Measurements from ENCODE around the gene TFCP2. TPM values are rescaled to one million over a fixed set of nuclear protein-coding genes. Genes with fewer than 3 reads are reported as not detected.
A peak's percentile ranks its signal among the peaks of the same experiment; 100 is the strongest.

Gene TFCP2
- total RNA-seq, 2 experiments from 2014 or later: 9.4 to 11.7 TPM

GRCh38 chr12:51217133-51217967 is 44.4 kb upstream of the TFCP2 start:
- Mint-ChIP-seq H3K27me3 (no peaks in the 10 kb centered on the region), H3K36me3 (ENCODE audit: low read depth) (peaks cover 10% of the 10 kb centered on the region), H3K4me3 (peak overlapping the region; percentile 94), H3K27ac (peak overlapping the region; percentile 98), H3K4me1 (ENCODE audit: low read depth) (peaks cover 33% of the 10 kb centered on the region), H3K9me3 (no peaks in the 10 kb centered on the region)
- ChIA-PET CTCF (interaction anchor here (0.5 to 4.0 kb wide), 13 partner anchors 18 to 195 kb away, joined by 3 to 40 read pairs (median 5); partner anchors contain the start of genes DAZAP2, SMAGP and TFCP2), POLR2A (interaction anchor here (0.9 to 5.1 kb wide), 26 partner anchors 8 to 1789 kb away, joined by 3 to 221 read pairs (median 9); partner anchors contain the start of genes ATF1, BIN2, CSRNP2 and DAZAP2)
- DNase-seq (peak; percentile 42 to 79 (median 51)), ATAC-seq (ENCODE audit: poor library complexity) (peak; percentile 45)
- TF ChIP-seq CTCF (IDR thresholded peaks at IDR 0.05): no peak
- no peaks in the 10 kb centered on the region for H3K36me3 ChIP-seq (ENCODE audit: insufficient read depth, low read length)
- H3K9me3 ChIP-seq (ENCODE audit: control insufficient read depth in 1 of 2, insufficient read depth in 1 of 2, low read length in 2 of 2): no peaks in the 10 kb centered on the region
- intact Hi-C loops (cut with DNase I, micrococcal nuclease): loop anchor here (2.0 to 10.0 kb wide), 5 partner anchors 45 to 170 kb away; partner anchors contain the start of genes TFCP2 (in 2 of the 2), CSRNP2 (in 1 of the 2) and LETMD1 (in 1 of the 2)
- H3K27me3 ChIP-seq (ENCODE audit: control insufficient read depth in 1 of 2, insufficient read depth in 2 of 2, low read length in 2 of 2): no peaks in the 10 kb centered on the region
- peak overlapping the region; percentile 98 for H3K4me3 ChIP-seq (ENCODE audit: low read length)
- peak overlapping the region; percentile 86 to 92 for H3K27ac ChIP-seq (ENCODE audit: low read depth in 1 of 2, low read length in 2 of 2)
- peaks cover 16% of the 10 kb centered on the region for H3K4me1 ChIP-seq (ENCODE audit: insufficient read depth, low read length)

GRCh38 chr12:51216642-51217041 is 43.7 kb upstream of the TFCP2 start:
- DNase-seq: peak in 1 of 14 experiments; percentile 13
- TF ChIP-seq CTCF (IDR thresholded peaks at IDR 0.05): no peak
- Histone ChIP-seq H3K9me3 (ENCODE audit: control insufficient read depth in 1 of 2, insufficient read depth in 1 of 2, low read length in 2 of 2) (no peaks in the 10 kb centered on the region), H3K27me3 (ENCODE audit: control insufficient read depth in 1 of 2, insufficient read depth in 2 of 2, low read length in 2 of 2) (no peaks in the 10 kb centered on the region), H3K4me1 (ENCODE audit: insufficient read depth, low read length) (peaks cover 16% of the 10 kb centered on the region), H3K36me3 (ENCODE audit: insufficient read depth, low read length) (no peaks in the 10 kb centered on the region), H3K27ac (ENCODE audit: low read depth in 1 of 2, low read length in 2 of 2) (peak overlapping the region in 1 of 2 donors; percentile 71), H3K4me3 (ENCODE audit: low read length) (peak overlapping the region; percentile 98)
- intact Hi-C loops (cut with DNase I, micrococcal nuclease): loop anchor here (2.0 to 10.0 kb wide), 5 partner anchors 44 to 169 kb away; partner anchors contain the start of genes TFCP2 (in 2 of the 2), CSRNP2 (in 1 of the 2) and LETMD1 (in 1 of the 2)
- Mint-ChIP-seq H3K27me3 (no peaks in the 10 kb centered on the region), H3K27ac (peak overlapping the region; percentile 95), H3K4me3 (peak overlapping the region; percentile 94), H3K9me3 (no peaks in the 10 kb centered on the region), H3K36me3 (ENCODE audit: low read depth) (peaks cover 10% of the 10 kb centered on the region), H3K4me1 (ENCODE audit: low read depth) (peaks cover 33% of the 10 kb centered on the region)
- ChIA-PET CTCF (interaction anchor here (1.5 to 4.0 kb wide), 2 partner anchors 22 to 44 kb away, joined by 3 to 40 read pairs; partner anchors contain the start of genes DAZAP2 and TFCP2), POLR2A (interaction anchor here (0.9 to 5.1 kb wide), 13 partner anchors 8 to 152 kb away, joined by 3 to 221 read pairs (median 15); partner anchors contain the start of genes CSRNP2, DAZAP2, SMAGP and TFCP2)
- no peak for ATAC-seq (ENCODE audit: poor library complexity)

GRCh38 chr12:51214895-51215294 is 42.0 kb upstream of the TFCP2 start:
- H3K4me3 Mint-ChIP-seq: peak overlapping the region; percentile 56
- peak overlapping the region; percentile 95 for H3K27ac Mint-ChIP-seq
- no peaks in the 10 kb centered on the region for H3K27me3 Mint-ChIP-seq
- Histone ChIP-seq H3K36me3 (ENCODE audit: insufficient read depth, low read length) (peaks cover 9% of the 10 kb centered on the region), H3K27me3 (ENCODE audit: control insufficient read depth in 1 of 2, insufficient read depth in 2 of 2, low read length in 2 of 2) (no peaks in the 10 kb centered on the region), H3K4me3 (ENCODE audit: low read length) (no peak overlapping the region), H3K27ac (ENCODE audit: low read depth in 1 of 2, low read length in 2 of 2) (no peak overlapping the region), H3K4me1 (ENCODE audit: insufficient read depth, low read length) (peaks cover 16% of the 10 kb centered on the region), H3K9me3 (ENCODE audit: control insufficient read depth in 1 of 2, insufficient read depth in 1 of 2, low read length in 2 of 2) (no peaks in the 10 kb centered on the region)
- intact Hi-C loops (cut with DNase I, micrococcal nuclease): loop anchor here (5.0 to 10.0 kb wide), 4 partner anchors 43 to 168 kb away; partner anchors contain the start of genes CSRNP2 (in 1 of the 2), LETMD1 (in 1 of the 2) and TFCP2 (in 1 of the 2)
- TF ChIP-seq CTCF (IDR thresholded peaks at IDR 0.05): no peak
- CTCF ChIA-PET: interaction anchor here (0.5 kb wide), 1 partner anchor 202 kb away, joined by 4 read pairs; no protein-coding TSS in a partner anchor
- DNase-seq: no peak
- POLR2A ChIA-PET: interaction anchor here (5.1 kb wide), 1 partner anchor 25 kb away, joined by 221 read pairs; the partner anchor contains the start of gene DAZAP2
- ATAC-seq (ENCODE audit: poor library complexity): no peak
- no peaks in the 10 kb centered on the region for H3K9me3 Mint-ChIP-seq
- peaks cover 34% of the 10 kb centered on the region for H3K4me1 Mint-ChIP-seq (ENCODE audit: low read depth)
- H3K36me3 Mint-ChIP-seq (ENCODE audit: low read depth): peaks cover 22% of the 10 kb centered on the region
